AG04450 (cell line): Measurements from ENCODE around the gene MPZ. TPM values are rescaled to one million over a fixed set of nuclear protein-coding genes. Genes with fewer than 3 reads are reported as not detected.

Experiments
- CTCF ChIA-PET: fragments of 300-600, 350-600 bp; formaldehyde crosslinking; extraction: SDS; loops from one replicate; lab custom pipeline; 2022; ENCODE audit warnings: antibody characterized with exemption, inconsistent platforms; lab: Charles Lee
- POLR2A ChIA-PET: fragments of 350-600 bp; formaldehyde crosslinking; extraction: SDS; loops from one replicate; lab custom pipeline; 2021; ENCODE audit warnings: antibody characterized with exemption, inconsistent platforms; lab: Yijun Ruan, JAX
- DNase-seq: peaks from one replicate; pipeline ENCODE4 v3.0.0-alpha.2; 2011; ENCODE audit warnings: low read depth, low spot score
- H3K27ac ChIP-seq: one replicate; pipeline ENCODE4 v1.5.1; 2012; ENCODE audit warnings: low read depth, low read length, control low read depth
- H3K27me3 ChIP-seq: one replicate; pipeline ENCODE4 v1.6.0; 2012; ENCODE audit warnings: low read length; ENCODE audit not compliant: control insufficient read depth, insufficient read depth
- H3K4me3 ChIP-seq: 2 replicates; pipeline ENCODE4 v1.5.1; 2011; ENCODE audit warnings: mild to moderate bottlenecking, low read depth, low read length, control low read depth
- H3K9me3 ChIP-seq: 2 replicates; pipeline ENCODE4 v1.5.1; 2012; ENCODE audit warnings: low read length; ENCODE audit not compliant: control insufficient read depth, insufficient read depth
- CTCF ChIP-seq: IDR thresholded peaks from 2 replicates; pipeline ENCODE4 v1.5.1; 2011; ENCODE audit warnings: low read depth, low read length, control low read depth, inconsistent platforms
- polyA plus RNA-seq: library from polyadenylated mRNA; depleted of rRNA; stranded (reverse); fragments of >200 nt; gene quantifications from 2 replicates; pipeline ENCODE4 v1.2.3, GENCODE V29; 2011

Gene MPZ
- polyA plus RNA-seq, 1 experiment, result 0.89 TPM

GRCh38 chr1:161287482-161288054, 22.2 kb downstream of the MPZ start:
- no peaks in the 10 kb centered on the region for H3K9me3 ChIP-seq
- ChIA-PET CTCF (interaction anchor here (0.9 to 1.6 kb wide), 3 partner anchors 18 to 62 kb away, joined by 3 to 6 read pairs (median 5); partner anchors contain the start of gene TOMM40L), POLR2A (no interaction called here)
- no peak for TF ChIP-seq CTCF
- H3K27me3 ChIP-seq, result peaks cover 16% of the 10 kb centered on the region
- no peak for DNase-seq
- H3K4me3 ChIP-seq, result no peak overlapping the region
- no peak overlapping the region for H3K27ac ChIP-seq

GRCh38 chr1:161285521-161285920, 24.2 kb downstream of the MPZ start:
- POLR2A ChIA-PET, result no interaction called here
- H3K27ac ChIP-seq, result no peak overlapping the region
- H3K4me3 ChIP-seq, result no peak overlapping the region
- no peak for DNase-seq
- H3K27me3 ChIP-seq, result peaks cover 17% of the 10 kb centered on the region
- CTCF ChIA-PET, result interaction anchor here (0.7 kb wide), 1 partner anchor 19 kb away, joined by 4 read pairs; no protein-coding TSS in a partner anchor
- no peak for TF ChIP-seq CTCF
- H3K9me3 ChIP-seq, result no peaks in the 10 kb centered on the region

GRCh38 chr1:161285113-161285512, 24.7 kb downstream of the MPZ start:
- H3K9me3 ChIP-seq, result no peaks in the 10 kb centered on the region
- H3K27me3 ChIP-seq, result peaks cover 17% of the 10 kb centered on the region
- no peak overlapping the region for H3K27ac ChIP-seq
- no peak overlapping the region for H3K4me3 ChIP-seq
- TF ChIP-seq CTCF, result no peak
- CTCF ChIA-PET, result interaction anchor here (0.7 kb wide), 1 partner anchor 19 kb away, joined by 4 read pairs; no protein-coding TSS in a partner anchor
- POLR2A ChIA-PET, result no interaction called here
- no peak for DNase-seq

GRCh38 chr1:161282991-161283390, 26.8 kb downstream of the MPZ start:
- TF ChIP-seq CTCF, result no peak
- DNase-seq, result no peak
- H3K27me3 ChIP-seq, result peaks cover 17% of the 10 kb centered on the region
- H3K27ac ChIP-seq, result no peak overlapping the region
- no peak overlapping the region for H3K4me3 ChIP-seq
- ChIA-PET CTCF (interaction anchor here (0.8 to 1.5 kb wide), 2 partner anchors 8 to 72 kb away, joined by 3 to 11 read pairs; no protein-coding TSS in a partner anchor), POLR2A (no interaction called here)
- H3K9me3 ChIP-seq, result no peaks in the 10 kb centered on the region

- no peak for TF ChIP-seq CTCF
- ChIA-PET CTCF (interaction anchor here (1.3 kb wide), 1 partner anchor 16 kb away, joined by 7 read pairs; no protein-coding TSS in a partner anchor), POLR2A (no interaction called here)
- Histone ChIP-seq H3K27ac (no peak overlapping the region), H3K9me3 (no peaks in the 10 kb centered on the region), H3K27me3 (peaks cover 11% of the 10 kb centered on the region), H3K4me3 (no peak overlapping the region)
- DNase-seq, result no peak
These were observed 34.9 kb downstream of the MPZ start for GRCh38 chr1:161274874-161275273.
